ENCODE measurements around the gene ENOX1.

ENOX1 gene

DNA sequence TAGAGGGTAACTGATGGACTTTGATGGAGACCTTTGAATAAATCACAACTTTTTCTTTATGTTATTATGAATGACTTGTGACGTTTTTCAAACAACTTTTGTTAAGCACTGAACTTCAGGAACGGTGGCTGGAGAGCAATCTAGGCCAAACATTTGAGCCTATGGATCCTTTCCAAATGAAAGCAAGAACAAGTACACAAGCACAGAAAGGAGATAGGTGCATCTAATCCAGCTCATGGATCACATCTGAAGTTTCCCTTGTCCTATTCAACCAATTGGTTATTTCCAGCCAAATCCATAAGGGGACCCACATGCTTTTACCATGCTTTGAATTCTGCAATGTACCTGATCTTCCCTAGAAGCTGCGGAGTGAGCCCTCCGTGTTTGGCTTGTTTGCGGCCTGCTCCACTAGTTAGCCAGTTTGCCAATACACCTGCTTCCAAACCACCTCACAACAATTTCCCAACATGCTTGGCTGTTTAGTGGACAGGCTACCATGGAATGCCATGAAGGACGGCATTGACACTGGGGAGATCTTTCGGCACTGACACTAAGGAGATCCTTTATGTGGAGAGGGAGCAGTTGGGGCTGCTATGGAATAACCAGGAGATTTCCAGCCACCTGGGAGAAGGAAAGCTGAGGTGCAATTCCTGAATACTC lies 447.5 kb downstream of the ENOX1 start:
- DNase-seq: no peak

DNA sequence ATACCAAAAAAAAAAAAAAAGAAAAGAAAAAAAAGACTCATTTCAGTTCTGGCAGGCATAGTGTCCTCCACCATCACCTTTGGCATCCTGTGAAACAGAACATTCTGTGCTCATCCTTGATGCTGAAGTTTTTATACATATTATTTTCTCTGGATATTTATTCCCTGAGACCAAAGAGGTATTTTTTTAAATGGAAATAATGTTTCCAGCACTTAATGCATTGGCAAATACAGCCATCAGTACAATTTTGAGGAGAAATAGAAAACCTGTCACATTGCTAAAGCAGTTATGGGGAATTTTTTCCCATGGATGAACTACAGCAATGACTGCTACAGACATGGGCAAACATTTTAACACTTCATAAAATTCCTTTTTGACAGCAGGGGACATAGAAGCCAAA lies 451.0 kb downstream of the ENOX1 start:
- no peak for DNase-seq

DNA sequence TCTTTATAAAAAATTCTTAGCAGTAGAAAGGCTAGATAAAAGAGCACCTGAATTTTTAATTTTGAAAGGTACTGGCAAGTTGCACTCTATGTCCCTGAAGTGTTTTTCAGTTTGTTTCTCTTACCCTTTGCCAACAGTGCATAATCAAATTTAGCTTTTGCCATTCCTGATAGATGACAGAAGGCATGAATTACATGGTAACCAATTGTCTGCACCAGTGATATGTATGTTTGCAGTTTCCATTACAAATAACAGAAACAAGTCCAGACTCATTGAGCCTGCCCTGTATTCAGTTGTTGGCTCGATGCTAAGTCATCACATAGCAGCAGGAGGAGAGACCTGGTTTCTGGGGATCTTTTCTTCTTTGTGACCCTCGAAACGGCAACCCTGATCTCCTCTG lies 453.6 kb downstream of the ENOX1 start:
- DNase-seq: no peak

DNA sequence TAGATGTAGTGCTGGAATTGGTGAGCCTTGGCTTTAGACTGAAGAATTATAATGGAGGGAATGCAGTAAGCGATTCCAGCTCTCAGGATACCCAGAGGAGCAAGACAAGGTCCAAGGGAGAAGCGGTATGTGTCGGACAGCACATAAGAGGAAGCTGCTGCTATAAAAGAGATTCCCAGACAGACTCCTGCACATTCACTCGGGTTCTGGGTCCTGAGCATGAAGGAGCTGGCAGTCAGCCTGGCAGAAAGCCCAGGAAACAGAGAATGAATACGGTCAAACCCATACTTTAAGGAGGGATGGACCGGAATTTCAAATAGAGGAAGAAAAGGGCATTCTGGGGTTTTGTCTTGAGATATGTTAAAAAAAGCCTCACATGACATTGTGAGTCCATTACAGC lies 455.1 kb downstream of the ENOX1 start:
- DNase-seq: no peak

DNA sequence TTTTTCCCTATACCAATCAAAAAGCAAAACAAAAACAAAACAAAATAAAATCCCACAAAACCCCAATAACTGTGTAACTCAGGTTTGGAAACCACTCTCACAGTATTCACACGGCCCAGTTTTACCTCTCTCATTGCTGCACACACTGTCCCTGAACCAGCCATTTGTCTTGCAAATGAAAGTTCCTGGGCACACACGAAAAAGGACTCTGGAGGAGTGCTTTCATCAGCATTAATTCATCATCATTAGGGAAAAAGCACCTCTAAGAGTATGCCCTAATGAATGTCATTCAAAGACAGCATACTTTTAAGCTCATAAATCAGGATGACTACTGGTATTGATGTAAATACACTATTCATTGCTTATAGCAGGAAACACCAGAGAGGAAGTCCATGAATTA lies 457.1 kb downstream of the ENOX1 start:
- no peak for DNase-seq

DNA sequence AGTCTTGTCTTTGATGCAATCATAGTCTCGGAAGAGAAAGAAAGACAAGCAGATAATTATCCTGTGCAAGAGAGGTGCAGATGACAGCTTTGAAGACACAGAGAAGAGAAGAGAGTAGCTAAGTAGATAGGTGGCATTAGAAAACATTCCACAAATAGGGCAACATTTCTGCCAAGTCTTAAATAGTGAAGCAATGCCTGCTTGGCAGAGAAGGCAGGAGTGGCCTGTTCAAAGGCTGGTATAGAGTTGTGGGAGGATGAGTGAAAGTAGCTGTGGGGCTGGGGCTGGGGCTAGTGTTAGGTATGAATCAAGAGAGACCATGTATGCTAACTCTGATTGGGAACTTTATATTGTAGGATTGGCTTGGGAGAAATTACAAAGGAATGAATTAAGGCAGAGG lies 457.9 kb downstream of the ENOX1 start:
- DNase-seq: no peak

DNA sequence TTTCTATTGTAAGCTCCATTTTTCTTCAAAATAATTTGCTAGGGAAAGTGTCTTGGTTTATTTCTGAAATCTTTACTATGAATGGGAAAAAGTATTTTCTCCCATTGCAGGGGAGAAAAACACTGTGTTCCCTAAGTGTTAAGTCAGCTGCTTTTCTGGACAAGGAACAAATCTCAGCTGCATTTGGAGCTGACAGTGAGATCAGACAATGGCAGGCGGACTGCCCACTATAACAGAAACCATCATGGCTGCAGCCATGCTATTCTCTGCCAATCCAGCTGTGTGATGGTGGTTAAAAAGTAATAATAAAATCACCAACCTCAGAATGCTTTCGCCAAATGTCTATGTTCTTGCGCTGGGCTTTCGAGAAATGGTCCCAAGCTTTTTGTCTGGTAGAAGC lies 460.7 kb downstream of the ENOX1 start:
- DNase-seq: no peak

DNA sequence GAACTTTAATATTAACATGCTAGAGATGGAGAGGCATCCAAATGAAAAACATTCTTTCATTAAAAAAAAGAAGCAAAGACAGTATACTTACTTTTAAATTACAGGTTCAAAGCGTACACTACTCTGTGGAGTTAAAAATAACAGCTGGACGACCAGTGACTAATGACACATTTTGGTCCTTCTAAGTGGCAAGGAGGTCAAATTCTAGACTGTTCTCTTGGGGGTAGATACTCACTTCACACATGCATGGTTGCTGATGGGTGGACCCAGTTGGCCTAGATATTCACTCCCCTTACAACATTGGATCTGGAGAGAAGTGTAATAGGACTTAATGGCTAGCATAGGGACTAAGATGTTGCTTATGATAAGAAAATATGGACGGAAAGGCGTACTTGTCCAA lies 461.1 kb downstream of the ENOX1 start:
- DNase-seq: no peak

DNA sequence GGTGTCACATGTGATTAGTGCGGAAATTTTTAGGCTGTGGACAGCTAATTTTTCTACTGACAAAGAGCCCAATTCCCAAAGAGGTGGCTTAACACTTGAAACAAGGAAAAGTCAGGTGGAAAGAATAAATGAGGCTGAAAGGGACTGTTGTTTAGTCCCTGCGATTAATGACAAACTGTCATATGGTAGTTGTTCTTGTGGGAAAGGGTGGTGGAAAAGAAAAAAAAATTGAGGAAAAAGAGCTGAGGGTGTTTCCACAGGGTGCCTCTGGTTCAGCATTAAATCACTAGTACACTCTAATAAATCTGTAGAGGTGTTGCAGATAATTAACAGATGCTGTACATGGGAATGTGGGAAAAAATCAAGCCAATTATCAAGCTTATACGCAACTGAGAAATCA lies 462.6 kb downstream of the ENOX1 start:
- DNase-seq: no peak

DNA sequence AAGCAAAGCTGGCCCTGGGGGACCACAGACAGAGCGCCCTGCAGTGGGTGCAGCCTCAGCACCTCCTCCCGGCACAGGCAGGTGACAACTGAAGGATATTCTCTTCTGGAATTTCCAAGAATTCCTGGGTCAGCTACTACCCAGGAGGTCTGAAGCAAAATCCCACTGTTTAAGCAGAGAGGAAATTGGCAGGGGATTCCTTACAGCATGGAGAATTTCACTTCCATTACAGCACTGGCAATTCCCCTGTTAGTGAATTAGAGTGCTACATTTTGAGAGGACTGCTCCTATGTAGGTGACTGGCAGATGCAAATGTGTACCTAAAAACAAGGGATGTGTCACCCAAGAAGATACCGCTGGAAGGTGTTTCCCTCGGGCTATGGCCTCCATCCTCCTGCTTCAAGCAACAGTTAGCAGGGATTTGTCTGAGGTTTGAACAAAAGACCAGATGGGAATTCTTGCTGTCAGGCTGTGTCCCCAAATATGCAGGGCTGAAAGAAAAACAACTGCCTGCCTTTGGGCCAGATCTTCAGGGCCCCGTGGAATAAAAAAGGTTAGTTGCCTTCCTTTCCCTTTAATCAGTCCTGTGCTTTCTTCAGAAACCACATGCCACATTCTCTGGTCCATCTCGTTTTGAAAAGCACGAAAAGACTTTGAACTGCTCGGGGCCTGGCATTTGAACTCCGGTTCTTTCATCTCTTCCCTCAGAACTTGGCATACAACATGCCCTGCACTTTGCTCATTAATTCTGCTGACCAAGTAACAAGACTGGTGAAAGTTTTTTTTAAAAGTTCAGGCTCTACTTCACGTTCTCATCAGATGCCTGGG lies 466.9 kb downstream of the ENOX1 start:
- no peak for DNase-seq

DNA sequence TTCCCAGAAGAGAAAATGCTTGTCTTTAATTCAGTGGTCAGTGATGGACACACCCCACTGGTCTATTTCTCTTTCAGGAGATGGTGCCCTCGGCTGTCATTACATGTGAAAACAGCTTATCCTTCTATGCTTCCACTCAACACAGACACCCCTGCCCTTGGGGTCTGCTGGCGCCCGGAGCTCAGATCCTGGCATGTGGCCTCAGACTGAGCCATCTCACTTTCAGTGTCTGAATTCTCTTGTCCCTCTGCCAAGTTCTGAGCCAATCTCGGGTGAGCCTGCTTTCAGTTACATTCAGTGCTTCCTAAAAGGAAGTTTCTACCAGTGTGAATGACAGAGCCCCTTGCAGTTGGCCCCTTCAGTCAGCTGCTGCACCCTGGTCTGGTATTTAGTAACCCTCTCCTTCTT lies 469.8 kb downstream of the ENOX1 start:
- no peak for DNase-seq

DNA sequence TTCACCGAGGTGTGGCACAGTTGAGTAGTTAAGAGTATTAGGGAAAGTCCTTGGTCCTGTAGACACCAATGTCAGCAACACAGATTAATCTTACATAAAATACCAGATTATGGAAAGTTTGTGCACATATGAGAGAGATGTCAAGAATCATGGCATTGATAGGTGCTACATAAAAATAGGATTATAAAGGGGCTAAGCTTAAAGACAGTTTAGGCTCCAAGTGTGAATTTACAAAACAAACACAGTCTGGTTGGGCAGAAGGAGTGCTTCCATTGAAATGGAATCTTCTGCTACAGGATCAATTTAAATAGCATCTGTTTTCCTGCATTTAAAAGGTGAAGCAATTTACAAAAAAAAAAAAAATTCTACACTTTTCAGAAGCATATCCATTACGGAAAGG lies 470.5 kb downstream of the ENOX1 start:
- DNase-seq: no peak

DNA sequence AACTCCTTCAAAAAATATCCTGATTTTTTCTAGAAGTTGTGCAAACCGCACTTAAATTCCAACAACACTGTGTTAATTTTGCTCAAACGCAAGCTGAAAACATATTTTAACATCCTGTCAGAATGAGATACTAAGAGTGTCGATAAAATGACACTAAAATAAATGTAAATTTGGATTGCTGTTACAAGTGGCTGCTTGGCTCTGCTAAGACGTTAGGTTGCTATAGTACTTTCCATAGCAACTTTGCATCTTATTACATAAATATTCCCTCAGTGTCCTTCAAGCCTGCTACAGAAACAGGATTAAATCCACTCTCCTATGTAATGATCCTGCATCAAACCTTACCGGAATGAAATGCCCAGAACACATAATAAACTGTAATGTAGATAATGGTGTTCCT lies 471.2 kb downstream of the ENOX1 start:
- no peak for DNase-seq

DNA sequence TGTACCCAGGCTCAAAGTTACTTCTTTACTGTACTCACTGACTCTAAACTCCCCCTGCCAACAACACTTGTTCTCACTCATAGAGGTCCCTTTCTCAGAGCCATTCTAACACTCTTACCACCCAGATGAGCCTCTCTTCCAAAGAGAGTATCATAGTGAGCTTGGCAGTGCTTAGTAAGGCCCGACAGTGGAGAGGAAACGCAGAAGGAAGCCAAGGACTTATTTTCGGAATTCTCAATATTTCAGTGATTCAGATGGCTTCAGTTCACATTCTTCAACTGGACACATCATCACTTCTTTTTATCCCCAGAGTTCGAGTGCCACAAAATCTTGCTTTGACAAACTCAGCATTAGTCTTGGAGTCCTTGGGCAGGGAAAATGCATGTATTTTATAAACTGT lies 477.5 kb downstream of the ENOX1 start:
- DNase-seq: no peak

DNA sequence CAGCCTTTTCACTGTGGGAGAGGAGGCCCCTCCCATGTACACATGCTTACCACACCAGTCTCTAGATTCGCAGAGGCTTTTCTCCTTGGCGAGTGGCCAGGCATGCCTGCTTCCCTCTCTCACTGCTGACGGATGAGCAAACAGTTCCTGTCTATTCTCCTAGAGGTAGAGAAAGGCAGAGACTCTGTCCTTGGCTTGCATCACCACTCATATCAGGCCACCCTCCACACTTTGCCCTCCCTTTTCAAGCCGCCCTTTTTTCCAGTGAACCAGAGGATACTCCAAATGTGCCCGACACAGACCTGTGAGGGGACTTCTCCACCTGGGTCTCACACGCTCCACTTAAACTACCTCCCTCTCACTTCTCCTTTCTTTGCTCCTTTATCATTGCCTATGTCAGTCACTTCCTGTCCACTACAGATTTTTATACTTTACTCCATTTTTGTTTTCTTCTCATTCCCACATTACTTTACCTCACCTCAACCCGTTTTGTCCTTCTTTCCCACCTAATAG lies 478.8 kb downstream of the ENOX1 start:
- DNase-seq: no peak

DNA sequence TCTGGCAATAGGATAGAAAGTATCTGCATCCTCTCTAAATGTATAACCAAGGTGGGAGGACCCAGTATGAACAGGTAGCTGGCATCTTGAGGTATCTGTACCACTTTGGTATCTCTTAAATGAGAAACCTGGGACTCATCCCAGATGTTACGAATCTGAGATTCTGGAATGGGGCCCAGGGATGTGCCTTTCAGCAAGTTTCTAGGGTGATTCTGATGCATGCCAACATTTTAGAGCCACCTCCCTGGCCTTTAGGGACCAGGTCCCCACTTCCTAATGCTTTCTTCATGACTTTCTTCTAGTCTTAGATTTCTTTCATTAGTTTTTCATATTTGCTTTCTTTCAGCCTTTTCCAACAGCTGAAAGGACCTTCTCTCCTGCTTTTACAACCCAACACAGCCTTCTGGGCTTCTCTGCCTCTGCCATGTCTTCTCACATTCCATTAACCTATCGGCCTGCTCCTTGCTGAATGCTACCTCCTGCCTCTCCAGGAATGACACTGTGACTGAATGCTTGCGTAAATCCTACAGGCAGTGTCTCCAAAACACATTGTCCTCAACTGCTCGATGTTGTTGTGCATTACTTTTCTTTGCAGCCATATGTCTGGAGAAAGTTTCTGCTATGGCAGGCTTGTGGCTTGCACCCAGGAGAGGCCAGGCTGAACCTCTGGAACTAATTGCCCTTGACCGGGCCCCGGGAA lies 479.4 kb downstream of the ENOX1 start:
- no peak for DNase-seq

DNA sequence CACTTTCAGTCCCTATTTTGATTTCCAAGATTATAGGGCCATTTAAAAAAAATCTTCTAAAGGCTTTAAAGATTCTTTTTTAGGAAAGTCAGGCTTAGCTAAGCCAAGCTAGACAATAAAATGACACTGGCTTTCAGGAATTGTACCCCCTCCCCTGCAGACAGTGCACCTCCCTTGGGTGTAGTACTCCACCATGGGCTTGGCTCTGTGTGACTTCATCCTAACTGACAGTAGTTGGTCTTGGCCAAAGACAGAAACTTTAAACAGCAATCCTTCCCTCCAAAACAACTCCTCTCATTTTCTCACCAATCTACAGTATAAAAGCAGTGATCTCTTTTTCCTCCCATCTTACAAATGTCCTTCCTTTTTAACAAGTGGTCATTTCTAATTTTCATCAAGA lies 480.4 kb downstream of the ENOX1 start:
- no peak for DNase-seq

DNA sequence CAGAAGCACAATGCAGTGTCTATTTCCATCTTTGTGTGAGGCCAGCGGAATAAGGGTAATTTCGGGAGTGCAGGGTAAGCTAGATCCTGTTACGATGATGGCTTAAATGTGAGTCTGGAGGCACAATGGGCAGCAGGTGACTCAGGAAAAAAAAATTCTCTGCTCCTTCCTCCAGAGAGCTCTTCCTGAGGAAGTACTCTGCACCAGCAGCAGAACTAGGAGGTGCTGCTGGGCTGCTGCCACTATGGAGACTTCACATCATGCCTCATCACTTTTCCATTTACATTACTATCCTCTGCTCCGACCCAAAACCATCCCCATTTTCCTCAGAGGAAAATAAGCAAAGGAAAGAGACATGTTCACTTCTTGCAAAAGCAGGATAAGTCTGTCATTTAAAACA lies 481.4 kb downstream of the ENOX1 start:
- DNase-seq: no peak

DNA sequence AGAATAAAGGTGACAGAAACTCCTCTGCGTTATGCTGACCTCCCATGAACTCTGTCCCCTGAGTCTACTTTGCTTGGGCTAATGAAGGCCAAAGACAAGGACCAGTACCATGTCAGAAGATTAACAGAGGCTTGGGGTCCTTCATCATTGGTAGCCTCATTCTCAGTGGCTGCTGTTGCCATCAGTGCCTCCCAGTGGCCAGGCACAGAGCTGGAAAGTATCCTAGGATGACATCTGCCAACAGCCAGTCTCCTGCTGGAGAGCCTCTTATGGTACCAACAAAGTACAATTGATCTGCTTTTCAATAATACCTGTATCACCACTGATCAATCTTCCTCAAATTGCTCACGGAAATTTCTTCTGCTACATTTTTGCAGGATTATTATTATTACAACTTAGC lies 481.8 kb downstream of the ENOX1 start:
- DNase-seq: no peak

DNA sequence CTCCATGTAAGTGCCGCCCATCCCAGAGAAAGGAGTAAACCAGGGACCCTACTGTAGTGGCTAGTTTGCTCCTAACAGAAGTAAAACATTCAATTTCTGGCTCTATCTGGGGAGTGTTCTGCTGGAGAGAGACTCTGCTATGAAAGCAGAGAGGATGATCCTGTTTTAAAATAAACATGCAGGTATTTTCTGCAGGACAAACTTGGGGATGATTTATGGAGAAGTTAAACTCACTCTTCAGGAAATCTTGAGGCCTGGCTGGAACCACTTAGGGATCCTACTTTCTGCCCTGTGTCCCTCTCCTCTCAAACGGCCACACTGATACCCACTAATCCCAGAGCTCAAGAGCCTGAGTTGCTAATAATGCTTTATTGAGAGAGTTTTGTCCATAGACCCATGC lies 482.3 kb downstream of the ENOX1 start:
- DNase-seq: no peak

DNA sequence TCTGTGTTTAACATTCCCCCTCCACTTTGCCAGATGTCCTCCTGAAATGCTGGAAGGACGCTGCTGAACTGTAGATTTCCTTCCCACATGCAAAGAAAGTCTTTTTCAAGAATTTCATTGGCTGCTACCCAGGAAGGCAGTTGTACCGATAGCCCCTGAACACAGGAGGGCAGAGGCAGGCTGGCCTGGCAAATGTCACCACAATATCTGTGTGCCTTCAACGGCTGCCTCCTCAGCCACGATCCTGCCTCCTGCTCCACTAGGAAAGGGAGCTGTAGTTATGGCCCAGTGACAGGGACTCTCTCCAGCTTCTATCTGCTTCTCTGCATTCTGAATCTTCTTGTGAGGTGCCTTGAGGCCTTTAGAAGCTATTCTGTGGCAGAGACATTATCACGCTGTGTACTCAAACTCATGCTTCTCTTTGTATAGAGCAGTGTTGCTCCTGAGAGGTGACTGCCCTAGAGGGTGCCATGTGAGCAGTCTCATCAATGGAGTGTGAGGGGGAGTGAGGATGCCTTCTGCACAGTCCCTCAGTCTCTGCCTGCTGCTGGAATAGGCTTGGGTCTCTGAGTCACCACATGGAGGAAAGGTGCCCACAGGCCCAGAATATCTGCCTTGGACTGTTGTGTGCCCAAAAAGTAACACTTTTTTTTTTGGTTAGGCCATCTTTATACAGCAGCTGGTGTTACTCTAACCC lies 483.6 kb downstream of the ENOX1 start:
- no peak for DNase-seq

DNA sequence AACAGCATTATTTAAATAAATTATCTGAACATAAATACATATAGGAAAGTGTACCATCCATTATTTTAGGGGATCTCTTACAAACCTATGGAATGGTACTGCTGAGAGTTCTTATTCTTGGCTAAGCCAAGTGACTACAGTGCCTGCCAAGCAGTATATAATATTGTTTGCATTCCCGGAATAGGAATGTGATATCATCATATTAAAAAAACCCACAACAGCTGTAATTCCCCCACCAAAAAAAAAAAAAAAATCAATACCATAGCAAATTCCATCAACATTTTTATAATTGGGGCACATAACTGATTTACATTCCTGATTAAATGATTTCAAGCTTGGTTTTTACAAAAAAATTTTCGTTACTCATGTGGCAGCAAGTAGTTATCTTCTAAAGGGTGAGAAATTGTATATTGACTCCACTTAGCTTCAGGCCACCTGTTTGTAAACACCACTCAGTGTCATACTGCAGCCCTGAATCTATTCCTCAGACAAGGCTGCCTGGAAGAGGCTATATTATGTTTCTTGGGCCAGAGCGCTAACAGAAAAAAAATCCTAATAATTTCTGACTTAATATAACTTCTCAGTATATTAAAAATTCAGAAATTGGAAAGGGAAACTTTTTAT lies 485.3 kb downstream of the ENOX1 start:
- no peak for DNase-seq

DNA sequence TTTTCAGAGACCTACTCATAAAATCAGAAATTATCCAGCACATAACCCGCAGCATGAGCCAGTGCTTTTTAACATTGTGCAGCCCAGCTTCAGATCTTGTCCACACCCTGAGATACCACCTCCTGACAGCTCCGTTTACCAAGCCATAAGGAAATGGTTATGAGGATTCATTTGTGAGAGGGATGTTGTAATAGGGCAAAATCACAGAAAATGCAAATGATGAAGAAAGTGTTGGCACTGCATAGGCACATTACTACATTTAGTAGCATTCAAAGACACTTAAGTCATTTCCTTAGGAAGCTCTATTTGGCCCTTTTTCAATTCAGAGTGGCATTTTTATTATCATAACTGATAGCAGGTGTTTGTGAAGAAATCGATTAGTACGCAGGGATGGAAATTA lies 485.9 kb downstream of the ENOX1 start:
- DNase-seq: no peak

All from CD4-positive, alpha-beta T cell treated with Interleukin-12 subunit alpha and Interleukin-12 subunit beta, for 1 hour (primary cell).